OCI-LY7 (cell line): Measurements from ENCODE around the gene GPR132. TPM values are rescaled to one million over a fixed set of nuclear protein-coding genes. Genes with fewer than 3 reads are reported as not detected.

ENCODE experiments used
- BruUV-seq: library from RNA; stranded (reverse); fragments of 400-500 nt; replicated peaks from 2 replicates; lab custom pipeline; 2021; lab: Mats Ljungman, UMichigan
- CTCF ChIA-PET: fragments of 300-600 bp; sonication (Branson Sonifier 250); formaldehyde crosslinking; loops from one replicate; lab custom pipeline; 2022; ENCODE audit warnings: antibody characterized with exemption; ENCODE audit not compliant: unreplicated experiment; lab: Charles Lee
- POLR2A ChIA-PET: fragments of 300-600 bp; sonication (Branson Sonifier 250); formaldehyde crosslinking; loops from one replicate; lab custom pipeline; 2022; ENCODE audit warnings: antibody characterized with exemption; lab: Charles Lee
- DNase-seq: peaks from one replicate; pipeline ENCODE4 v3.0.0-alpha.2; 2015; ENCODE audit warnings: low spot score
- H2AFZ ChIP-seq: fragments of 200-600 bp; sonication (generic), shearing (Covaris generic); 2 replicates; pipeline ENCODE4 v1.6.1; 2014; ENCODE audit warnings: mild to moderate bottlenecking, antibody characterized with exemption, low read length, moderate library complexity
- H3K27ac ChIP-seq: fragments of 200-600 bp; sonication (generic); 2 replicates; pipeline ENCODE4 v1.5.1; 2014; ENCODE audit warnings: mixed run types, low read depth, mild to moderate bottlenecking, moderate library complexity, low read length, inconsistent platforms; ENCODE audit not compliant: poor library complexity, severe bottlenecking
- H3K36me3 ChIP-seq: fragments of 200-600 bp; sonication (generic); 2 replicates; pipeline ENCODE4 v1.6.1; 2014; ENCODE audit warnings: mild to moderate bottlenecking, antibody characterized with exemption, low read length, moderate library complexity, mixed read lengths; ENCODE audit not compliant: insufficient read depth
- H3K4me1 ChIP-seq: fragments of 200-600 bp; sonication (generic); 2 replicates; pipeline ENCODE4 v1.5.1; 2014; ENCODE audit warnings: mild to moderate bottlenecking, low read length; ENCODE audit not compliant: insufficient read depth, poor library complexity, severe bottlenecking
- H3K4me2 ChIP-seq: fragments of 200-600 bp; sonication (generic); 2 replicates; pipeline ENCODE4 v1.6.1; 2014; ENCODE audit warnings: mild to moderate bottlenecking, low read length
- H3K4me3 ChIP-seq: fragments of 200-600 bp; sonication (generic); 2 replicates; pipeline ENCODE4 v1.5.1; 2014; ENCODE audit warnings: mild to moderate bottlenecking, low read depth, low read length; ENCODE audit not compliant: poor library complexity, severe bottlenecking
- H3K79me2 ChIP-seq: fragments of 200-600 bp; sonication (generic); 2 replicates; pipeline ENCODE4 v1.6.1; 2016; ENCODE audit warnings: low read depth, mild to moderate bottlenecking, low read length, moderate library complexity, mixed read lengths; ENCODE audit not compliant: insufficient read depth
- H3K9me2 ChIP-seq: fragments of 200-600 bp; sonication (generic); 2 replicates; pipeline ENCODE4 v1.6.1; 2016; ENCODE audit warnings: mild to moderate bottlenecking, low read length, mixed read lengths; ENCODE audit not compliant: insufficient read depth
- H3K9me3 ChIP-seq: fragments of 200-600 bp; sonication (generic); 2 replicates; pipeline ENCODE4 v1.6.1; 2014; ENCODE audit warnings: mild to moderate bottlenecking, mixed run types, low read length, mixed read lengths
- H4K20me1 ChIP-seq: fragments of 200-600 bp; sonication (generic); 2 replicates; pipeline ENCODE4 v1.6.1; 2014; ENCODE audit warnings: mild to moderate bottlenecking, antibody characterized with exemption, low read length, moderate library complexity, mixed read lengths; ENCODE audit not compliant: insufficient read depth
- EZH2phosphoT487 ChIP-seq: fragments of 200-600 bp; sonication (generic); IDR thresholded peaks from 2 replicates; pipeline ENCODE4 v1.6.1; 2018; ENCODE audit warnings: low read depth, borderline replicate concordance, mild to moderate bottlenecking, mixed run types, antibody characterized with exemption, low read length, moderate library complexity, mixed read lengths
- intact Hi-C: fragments of 100-400 bp; cut with micrococcal nuclease; formaldehyde crosslinking; loops from one replicate; pipeline ENCODE4 v1.10.0; 2022; ENCODE audit not compliant: unreplicated experiment
- total RNA-seq, 2 experiments: library from RNA; depleted of rRNA in 1 of 2; stranded (reverse); fragments of >200 nt in 1 of 2; shearing (Covaris generic) in 1 of 2; gene quantifications; 2 replicates each; pipeline ENCODE4 v1.2.3, GENCODE V29; 2014 to 2022
- TF ChIP-seq, protein P1 (sequence below): fragments of 200-600 bp; sonication (generic); conservative IDR thresholded peaks from 2 replicates; pipeline ENCODE4 v1.5.1; 2014; ENCODE audit warnings: mild to moderate bottlenecking, antibody characterized with exemption, low read length, moderate library complexity, mixed read lengths

The GPR132 gene
- total RNA-seq, 2 experiments from 2014 or later, result 1.0 to 3.0 TPM

DNA sequence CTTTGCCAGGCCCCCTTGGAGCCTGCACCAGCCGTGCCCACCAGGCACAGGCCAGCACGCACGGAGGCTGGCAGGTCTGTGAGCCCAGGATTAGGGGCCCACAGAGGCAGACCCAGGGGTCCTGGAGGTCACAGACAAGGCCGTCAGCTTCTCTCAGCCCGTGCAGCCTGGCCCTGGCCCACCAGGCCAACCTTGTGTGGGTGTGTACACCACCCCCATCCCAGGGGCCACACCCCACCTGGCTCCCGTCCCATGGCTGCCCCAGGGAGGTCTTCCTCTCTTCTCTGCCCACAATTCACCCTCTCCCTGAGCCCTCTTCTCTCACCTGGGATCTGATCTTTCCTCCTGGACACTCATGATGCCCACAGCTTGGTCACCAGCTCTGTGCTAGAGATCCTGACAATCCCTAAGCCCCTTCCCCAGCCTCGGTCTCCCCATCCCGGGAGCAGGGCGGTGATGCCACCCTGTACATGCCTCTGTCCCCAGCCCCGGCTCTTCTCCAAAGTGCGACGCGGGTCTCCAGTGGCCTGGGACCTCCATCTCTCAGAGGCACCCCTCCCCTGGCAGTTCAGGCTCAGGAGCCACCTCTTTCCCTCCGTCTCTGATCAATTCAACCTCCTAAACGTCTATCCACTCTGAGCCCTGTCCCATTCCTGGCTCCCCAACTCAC is 31.1 kb upstream of the GPR132 start:
- no peak for TF ChIP-seq EZH2phosphoT487
- TF ChIP-seq, protein P1, sequence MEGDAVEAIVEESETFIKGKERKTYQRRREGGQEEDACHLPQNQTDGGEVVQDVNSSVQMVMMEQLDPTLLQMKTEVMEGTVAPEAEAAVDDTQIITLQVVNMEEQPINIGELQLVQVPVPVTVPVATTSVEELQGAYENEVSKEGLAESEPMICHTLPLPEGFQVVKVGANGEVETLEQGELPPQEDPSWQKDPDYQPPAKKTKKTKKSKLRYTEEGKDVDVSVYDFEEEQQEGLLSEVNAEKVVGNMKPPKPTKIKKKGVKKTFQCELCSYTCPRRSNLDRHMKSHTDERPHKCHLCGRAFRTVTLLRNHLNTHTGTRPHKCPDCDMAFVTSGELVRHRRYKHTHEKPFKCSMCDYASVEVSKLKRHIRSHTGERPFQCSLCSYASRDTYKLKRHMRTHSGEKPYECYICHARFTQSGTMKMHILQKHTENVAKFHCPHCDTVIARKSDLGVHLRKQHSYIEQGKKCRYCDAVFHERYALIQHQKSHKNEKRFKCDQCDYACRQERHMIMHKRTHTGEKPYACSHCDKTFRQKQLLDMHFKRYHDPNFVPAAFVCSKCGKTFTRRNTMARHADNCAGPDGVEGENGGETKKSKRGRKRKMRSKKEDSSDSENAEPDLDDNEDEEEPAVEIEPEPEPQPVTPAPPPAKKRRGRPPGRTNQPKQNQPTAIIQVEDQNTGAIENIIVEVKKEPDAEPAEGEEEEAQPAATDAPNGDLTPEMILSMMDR, result no peak
- Histone ChIP-seq H3K9me3 (0 out of 2 replicates have a peak, but pooled peaks cover 8% of the 10 kb centered on the region), H3K4me3 (no peak overlapping the region), H3K79me2 (no peaks in the 10 kb centered on the region), H3K4me2 (no peak overlapping the region), H3K36me3 (no peaks in the 10 kb centered on the region), H2AFZ (no peak overlapping the region), H4K20me1 (no peaks in the 10 kb centered on the region), H3K9me2 (no peaks in the 10 kb centered on the region), H3K27ac (no peak overlapping the region), H3K4me1 (no peaks in the 10 kb centered on the region)
- BruUV-seq, result no TSS peak
- no peak for DNase-seq
- CTCF ChIA-PET, result no interaction called here
- intact Hi-C loops, result no loop called here
- POLR2A ChIA-PET, result no interaction called here

DNA sequence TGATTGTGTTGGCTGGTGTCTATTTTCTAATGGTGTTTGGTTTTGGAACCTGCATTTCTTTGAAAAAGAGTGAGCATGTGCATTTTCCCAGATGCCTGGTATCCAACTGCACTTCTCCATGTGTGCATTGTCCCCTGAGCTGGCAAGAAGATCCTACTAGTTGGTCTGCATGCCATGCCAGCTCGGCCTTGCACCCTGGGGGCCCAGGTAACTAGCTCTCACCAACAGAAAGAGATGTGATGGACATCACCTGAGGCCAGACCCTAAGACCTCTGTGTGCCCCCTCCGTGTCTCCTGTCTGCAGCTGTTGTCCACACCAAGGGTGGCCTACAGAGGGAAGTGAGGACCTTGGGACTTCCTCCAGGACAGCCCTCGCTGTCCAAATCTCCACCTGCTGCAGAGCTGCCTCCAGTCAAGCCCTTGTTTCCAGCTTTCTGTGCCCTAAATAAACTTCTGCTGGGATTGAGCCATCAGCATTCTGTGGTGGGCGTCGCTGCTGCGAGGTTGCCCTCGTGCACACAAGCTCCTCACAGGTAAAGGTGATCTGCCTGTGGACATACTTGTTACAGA is 30.1 kb upstream of the GPR132 start:
- no peak overlapping the region for H2AFZ ChIP-seq
- H3K4me2 ChIP-seq, result no peak overlapping the region
- no peaks in the 10 kb centered on the region for H4K20me1 ChIP-seq
- 0 out of 2 replicates have a peak, but pooled peaks cover 8% of the 10 kb centered on the region for H3K9me3 ChIP-seq
- H3K4me1 ChIP-seq, result no peaks in the 10 kb centered on the region
- DNase-seq, result no peak
- no peak for TF ChIP-seq EZH2phosphoT487
- TF ChIP-seq, protein P1, result no peak
- CTCF ChIA-PET, result interaction anchor here (0.6 kb wide), 1 partner anchor 183 kb away, joined by 5 read pairs; no protein-coding TSS in a partner anchor
- H3K36me3 ChIP-seq, result no peaks in the 10 kb centered on the region
- POLR2A ChIA-PET, result no interaction called here
- H3K4me3 ChIP-seq, result no peak overlapping the region
- H3K27ac ChIP-seq, result no peak overlapping the region
- BruUV-seq, result no TSS peak
- no peaks in the 10 kb centered on the region for H3K79me2 ChIP-seq
- intact Hi-C loops, result no loop called here
- H3K9me2 ChIP-seq, result no peaks in the 10 kb centered on the region
